ENCODE results near the gene MEX3D. TPM values are rescaled to one million over a fixed set of nuclear protein-coding genes. Genes with fewer than 3 reads are reported as not detected.

MEX3D gene
- total RNA-seq, 1 experiment from 2014 or later, result 70.4 TPM

- H3K27me3 Mint-ChIP-seq (ENCODE audit: low read depth), result peaks cover 3% of the 10 kb centered on the region
These were observed 16.8 kb downstream of the MEX3D start for GRCh38 chr19:1551068-1552040.

More at GRCh38 chr19:1551068-1552040, 16.8 kb downstream of the MEX3D start:
- Mint-ChIP-seq H3K27ac (peak overlapping the region in 1 of 3 experiments; percentile 66; a peak in 1 of 7 replicates), H3K4me3 (no peak overlapping the region), H3K4me1 (no peaks in the 10 kb centered on the region), H3K36me3 (ENCODE audit: insufficient read depth in 1 of 3, low read depth in 3 of 3) (peaks cover 0 to 6% (median 4%) of the 10 kb centered on the region in 3 experiments; a peak in 5 of 7 replicates), H3K9me3 (no peaks in the 10 kb centered on the region; a peak in 2 of 5 replicates)
- no peak overlapping the region for H2BK15ac ChIP-seq (ENCODE audit: low read depth, low read length)
- H4K91ac ChIP-seq (ENCODE audit: insufficient read length, low read depth, low read length), result no peak overlapping the region
- no peak overlapping the region for H3K9ac ChIP-seq (ENCODE audit: extremely low read depth, insufficient read length, low read length)
- no peaks in the 10 kb centered on the region for H3K79me1 ChIP-seq (ENCODE audit: insufficient read depth, low read depth, low read length, poor library complexity, severe bottlenecking)
- no peak overlapping the region for H4K8ac ChIP-seq (replicated peaks; ENCODE audit: insufficient read length, low read depth, low read length)
- no peak overlapping the region for H3K56ac ChIP-seq (ENCODE audit: insufficient read length, low read depth, low read length)
- no peak overlapping the region for H3K14ac ChIP-seq (ENCODE audit: insufficient read depth, low read length)
- H3K27ac ChIP-seq (ENCODE audit: insufficient read length, low read depth, low read length), result no peak overlapping the region
- H3K4me2 ChIP-seq (ENCODE audit: insufficient read depth, insufficient read length, low read length), result no peak overlapping the region
- no peak for TF ChIP-seq CTCF (conservative IDR thresholded peaks at IDR 0.05)
- H3K9me3 ChIP-seq (ENCODE audit: control insufficient read depth, low read depth, low read length), result no peaks in the 10 kb centered on the region
- no peak overlapping the region for H4K5ac ChIP-seq (ENCODE audit: insufficient read length, low read depth, low read length)
- no peaks in the 10 kb centered on the region for H3K23me2 ChIP-seq (ENCODE audit: insufficient read length, low read depth, low read length, poor library complexity, severe bottlenecking)
- no peak overlapping the region for H3T11ph ChIP-seq (ENCODE audit: low read length)
- no peaks in the 10 kb centered on the region for H3K27me3 ChIP-seq (ENCODE audit: insufficient read depth, low read length)
- H3K79me2 ChIP-seq (ENCODE audit: insufficient read depth, low read length), result no peaks in the 10 kb centered on the region
- no peak overlapping the region for H2BK5ac ChIP-seq (ENCODE audit: insufficient read length, low read length)
- WGBS (ENCODE audit: extremely low coverage, insufficient read length, low lambda C conversion rate), result no CpG with 5 or more reads among the region's 17 CpGs
- no peak overlapping the region for H3K18ac ChIP-seq (ENCODE audit: insufficient read length, low read depth, low read length)
- no peaks in the 10 kb centered on the region for H3K4me1 ChIP-seq (ENCODE audit: insufficient read depth, low read length)
- no peak overlapping the region for H2BK12ac ChIP-seq (ENCODE audit: insufficient read length, low read depth, low read length)
- no peak overlapping the region for H3K4ac ChIP-seq (ENCODE audit: low read depth, low read length)
- no peaks in the 10 kb centered on the region for H4K20me1 ChIP-seq (ENCODE audit: control insufficient read depth, insufficient read depth, insufficient read length)
- H2BK20ac ChIP-seq (ENCODE audit: low read depth, low read length, poor library complexity, severe bottlenecking), result no peak overlapping the region
- H2BK120ac ChIP-seq (ENCODE audit: low read depth, low read length, poor library complexity, severe bottlenecking), result no peak overlapping the region
- no peak overlapping the region for H2AK5ac ChIP-seq (ENCODE audit: insufficient read length, low read length)
- no peak for DNase-seq
- no peak overlapping the region for H2AFZ ChIP-seq (ENCODE audit: low read length)
- H3K23ac ChIP-seq (ENCODE audit: insufficient read length, low read depth, low read length), result no peak overlapping the region
